ENCODE results near the gene SUPT7L.
"Not testable (repeated sequence)": the region's sequence is repeated elsewhere in the genome, so short reads cannot be mapped to it uniquely, and the experiment has no call there.

Gene SUPT7L

DNA sequence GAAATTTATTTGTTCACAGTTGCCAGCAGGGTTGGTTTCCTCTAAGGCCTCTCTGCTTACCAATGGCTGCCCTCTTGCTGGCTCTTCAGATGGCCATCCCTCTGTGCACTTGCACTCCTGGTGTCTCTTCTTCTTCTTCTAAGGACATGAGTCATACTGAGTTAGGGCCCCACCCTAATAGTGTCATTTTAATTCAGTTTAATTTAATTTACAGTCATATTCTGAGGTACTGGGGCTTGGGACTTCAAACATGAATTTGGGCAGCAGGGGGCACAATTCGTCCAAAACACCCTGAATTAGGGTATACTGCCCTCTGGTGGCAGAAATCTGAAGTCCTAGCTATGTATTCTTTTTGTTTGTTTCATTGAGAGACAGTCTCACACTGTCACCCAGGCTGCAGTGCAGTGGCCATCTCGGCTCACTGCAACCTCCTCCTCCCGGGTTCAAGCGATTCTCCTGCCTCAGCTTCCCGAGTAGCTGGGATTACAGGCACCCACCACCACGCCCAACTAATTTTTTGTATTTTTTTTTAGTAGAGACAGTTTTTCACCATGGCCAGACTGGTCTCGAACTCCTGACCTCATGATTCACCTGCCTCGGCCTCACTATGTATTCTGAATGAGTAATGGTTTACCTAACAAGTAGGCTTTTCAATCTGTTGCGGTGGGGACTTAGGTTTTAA lies 20.1 kb upstream of the SUPT7L start:
- peak; percentile 67 for DNase-seq

DNA sequence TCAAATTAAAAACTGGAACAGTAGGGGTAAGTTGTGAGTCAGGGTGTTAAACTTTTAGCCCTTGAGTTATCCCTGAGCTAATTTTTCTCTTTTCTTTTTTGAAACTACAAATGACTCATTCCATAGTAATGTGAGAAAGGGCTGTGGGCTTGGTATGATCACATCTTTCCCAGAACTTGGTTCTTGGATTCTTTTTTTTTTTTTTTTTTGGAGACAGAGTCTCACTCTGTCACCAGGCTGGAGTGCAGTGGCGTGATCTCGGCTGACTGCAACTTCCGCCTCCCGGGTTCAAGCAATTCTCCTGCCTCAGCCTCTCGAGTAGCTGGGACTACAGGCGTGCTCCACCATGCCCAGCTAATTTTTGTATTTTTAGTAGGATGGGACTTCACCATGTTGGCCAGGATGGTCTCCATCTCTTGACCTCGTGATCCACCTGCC lies 18.9 kb upstream of the SUPT7L start:
- DNase-seq = not testable (repeated sequence)

DNA sequence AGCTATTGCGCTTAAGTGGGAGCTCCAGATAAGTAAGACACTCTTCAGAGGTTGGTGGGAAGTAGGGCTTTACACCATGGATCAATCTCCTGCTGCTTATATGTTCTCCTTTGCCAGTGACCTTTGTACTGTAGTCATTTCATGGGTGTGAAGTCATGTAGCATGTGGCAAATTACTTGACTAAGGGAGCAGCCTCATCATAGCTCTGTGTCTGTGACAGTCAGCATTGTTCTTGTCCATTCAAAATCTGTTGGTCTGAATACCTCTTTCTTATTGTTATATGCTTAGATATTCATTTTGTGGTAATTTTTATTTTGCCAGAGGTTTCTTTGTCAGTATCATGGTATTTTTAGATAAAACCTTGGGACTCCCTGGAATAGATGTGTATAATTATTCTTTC lies 18.4 kb upstream of the SUPT7L start:
- no peak for DNase-seq

DNA sequence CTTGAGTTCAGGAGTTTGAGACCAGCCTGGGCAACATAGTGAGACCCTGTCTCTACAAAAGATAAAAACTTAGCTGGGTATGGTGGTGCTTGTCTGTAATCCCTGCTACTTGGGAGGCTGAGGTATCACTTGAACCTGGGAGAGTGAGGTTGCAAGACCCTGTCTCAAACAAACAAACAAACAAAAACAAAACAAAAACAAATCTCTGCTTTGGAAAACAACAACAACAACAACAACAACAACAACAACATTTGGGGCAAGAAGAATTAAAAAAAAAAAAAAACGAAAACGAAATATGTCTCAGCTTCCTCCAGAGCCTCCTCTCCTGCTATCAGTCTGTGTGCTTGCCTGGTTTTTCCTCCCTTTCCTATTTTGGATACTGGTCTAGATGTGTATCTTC lies 17.2 kb upstream of the SUPT7L start:
- DNase-seq = no peak

DNA sequence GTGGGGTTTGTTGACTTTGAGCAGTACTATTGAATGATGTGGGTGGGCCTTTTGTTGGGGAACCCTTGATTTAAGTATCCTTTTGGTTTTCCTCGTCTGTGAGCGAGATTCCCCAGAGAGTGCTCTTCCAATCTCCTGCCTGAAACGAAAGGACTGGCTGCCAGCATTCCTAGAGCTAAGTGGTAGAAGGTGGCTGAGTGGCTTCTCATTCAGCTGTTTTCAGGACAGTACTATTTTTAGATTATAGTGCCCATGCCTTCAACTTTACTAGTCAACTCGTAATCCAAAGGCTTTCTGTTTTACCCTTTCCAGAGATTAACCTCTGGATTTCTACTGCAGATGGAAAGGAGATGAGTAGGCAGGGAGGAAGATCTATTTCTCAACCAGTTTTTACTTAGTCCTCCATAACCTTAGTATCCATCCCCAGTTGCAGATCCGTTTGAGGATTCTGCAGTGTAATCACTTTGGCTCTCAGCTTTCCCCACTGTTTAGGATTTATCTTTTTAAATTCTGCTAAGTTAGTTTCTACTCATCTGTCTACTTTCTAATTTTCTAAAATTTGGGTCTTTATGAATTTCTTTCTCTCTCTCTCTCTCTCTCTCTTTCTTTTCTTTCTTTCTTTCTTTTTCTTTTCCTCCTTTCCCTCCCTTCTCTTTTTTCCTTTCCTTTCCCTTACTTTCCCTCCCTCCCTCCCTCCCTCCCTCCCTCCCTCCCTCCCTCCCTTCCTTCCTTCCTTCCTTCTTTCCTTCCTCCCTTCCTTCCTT lies 9.5 kb upstream of the SUPT7L start:
- no peak for DNase-seq

DNA sequence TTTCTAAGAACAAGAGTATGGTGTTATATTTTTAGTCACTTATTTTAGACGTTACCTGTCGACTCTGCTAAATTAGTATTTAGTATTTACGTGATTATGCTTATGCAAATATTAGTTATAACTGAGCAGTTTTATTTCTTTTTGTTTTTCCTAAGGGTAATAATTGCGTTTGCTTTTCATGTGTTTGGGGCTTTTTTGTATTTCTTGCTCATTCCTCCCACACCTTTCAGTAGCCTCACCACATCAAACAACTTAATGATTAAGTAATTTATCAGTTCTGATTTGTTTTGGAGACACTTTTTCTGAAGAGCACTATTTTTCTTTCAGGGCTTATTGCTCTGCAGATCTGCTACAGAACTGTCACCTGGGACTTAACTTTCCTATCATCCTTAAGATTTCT lies 7.8 kb upstream of the SUPT7L start:
- DNase-seq = no peak

DNA sequence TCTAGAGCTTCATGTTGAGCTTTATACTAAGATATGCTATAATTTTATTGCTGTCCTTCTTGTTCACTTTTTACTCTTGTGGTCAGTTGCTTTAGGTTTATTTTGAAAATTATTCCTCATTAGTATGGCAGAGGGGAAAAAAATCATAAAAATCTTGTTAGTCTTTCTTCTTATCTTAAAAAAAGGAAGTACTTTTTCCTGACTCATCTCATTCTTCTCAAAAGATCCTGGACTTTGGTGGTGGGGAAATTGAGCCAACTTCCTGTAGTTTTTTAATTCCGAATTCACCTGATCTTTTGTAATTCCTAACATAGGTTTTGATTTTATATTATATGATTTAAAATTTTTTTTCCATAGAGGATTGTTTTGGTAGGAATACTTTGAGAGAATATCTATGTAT lies 4.0 kb upstream of the SUPT7L start:
- no peak for DNase-seq

DNA sequence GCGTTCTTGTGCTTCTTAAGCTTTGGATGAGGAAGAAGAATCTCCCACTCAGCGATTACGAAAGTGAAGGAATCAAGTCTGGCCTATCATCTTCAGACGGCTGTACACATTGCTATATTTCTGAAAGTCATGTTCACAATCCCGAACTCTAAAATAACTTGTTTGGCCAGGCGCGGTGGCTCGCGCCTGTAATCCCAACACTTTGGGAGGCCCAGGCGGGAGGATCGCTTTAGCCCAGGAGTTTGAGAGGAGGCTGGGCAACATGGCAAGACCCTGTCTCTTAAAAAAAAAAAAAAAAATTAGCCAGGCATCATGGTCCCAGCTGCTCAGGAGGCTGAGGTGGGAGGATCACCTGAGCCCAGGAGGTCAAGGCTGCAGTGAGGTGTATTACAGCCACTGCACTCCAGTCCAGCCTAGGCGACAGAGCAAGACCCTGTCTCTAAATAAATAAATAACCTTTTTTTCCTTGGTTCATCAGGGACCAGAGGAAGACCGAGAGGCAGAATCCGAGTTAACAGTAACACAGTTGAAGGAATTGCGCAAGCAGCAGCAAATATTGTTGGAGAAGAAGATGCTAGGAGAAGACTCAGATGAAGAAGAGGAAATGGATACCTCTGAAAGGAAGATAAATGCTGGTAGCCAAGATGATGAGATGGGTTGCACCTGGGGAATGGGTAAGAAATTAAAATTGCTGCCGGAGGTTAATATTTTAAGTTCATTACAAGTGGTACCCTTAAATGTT lies 1.4 kb upstream of the SUPT7L start:
- no peak for DNase-seq

DNA sequence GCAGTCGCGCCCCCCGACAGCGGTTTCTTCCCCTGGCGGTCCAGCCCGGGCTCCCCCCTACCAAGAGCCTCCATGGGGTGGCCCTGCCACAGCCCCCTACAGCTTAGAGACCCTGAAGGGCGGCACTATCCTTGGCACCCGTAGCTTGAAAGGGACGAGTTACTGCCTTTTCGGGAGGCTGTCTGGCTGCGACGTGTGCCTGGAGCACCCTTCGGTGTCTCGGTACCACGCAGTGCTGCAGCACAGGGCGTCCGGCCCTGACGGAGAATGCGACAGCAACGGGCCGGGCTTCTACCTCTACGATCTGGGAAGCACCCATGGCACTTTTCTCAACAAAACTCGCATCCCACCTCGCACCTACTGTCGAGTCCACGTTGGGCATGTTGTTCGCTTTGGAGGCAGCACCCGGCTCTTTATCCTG lies 750 bp upstream of the SUPT7L start:
- DNase-seq = no peak

DNA sequence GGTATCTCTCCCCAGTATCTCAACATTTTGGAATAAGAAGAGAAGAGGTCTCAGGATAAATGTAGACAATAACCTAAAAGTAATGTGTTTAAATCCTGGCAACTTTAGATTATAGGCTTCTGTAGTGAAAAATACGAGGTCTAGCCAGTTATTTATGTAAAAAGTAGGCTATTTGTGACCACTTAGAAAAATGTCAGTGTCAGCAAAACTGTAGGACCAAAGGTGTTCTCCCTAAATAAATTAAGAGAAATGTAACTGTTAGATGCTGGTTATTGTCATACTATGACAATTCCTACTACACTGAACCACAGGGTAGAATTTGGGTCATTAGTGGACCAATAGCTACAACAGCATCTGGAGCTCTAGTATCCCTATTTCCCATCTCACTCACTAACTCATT lies 2.0 kb downstream of the SUPT7L start:
- DNase-seq = no peak

DNA sequence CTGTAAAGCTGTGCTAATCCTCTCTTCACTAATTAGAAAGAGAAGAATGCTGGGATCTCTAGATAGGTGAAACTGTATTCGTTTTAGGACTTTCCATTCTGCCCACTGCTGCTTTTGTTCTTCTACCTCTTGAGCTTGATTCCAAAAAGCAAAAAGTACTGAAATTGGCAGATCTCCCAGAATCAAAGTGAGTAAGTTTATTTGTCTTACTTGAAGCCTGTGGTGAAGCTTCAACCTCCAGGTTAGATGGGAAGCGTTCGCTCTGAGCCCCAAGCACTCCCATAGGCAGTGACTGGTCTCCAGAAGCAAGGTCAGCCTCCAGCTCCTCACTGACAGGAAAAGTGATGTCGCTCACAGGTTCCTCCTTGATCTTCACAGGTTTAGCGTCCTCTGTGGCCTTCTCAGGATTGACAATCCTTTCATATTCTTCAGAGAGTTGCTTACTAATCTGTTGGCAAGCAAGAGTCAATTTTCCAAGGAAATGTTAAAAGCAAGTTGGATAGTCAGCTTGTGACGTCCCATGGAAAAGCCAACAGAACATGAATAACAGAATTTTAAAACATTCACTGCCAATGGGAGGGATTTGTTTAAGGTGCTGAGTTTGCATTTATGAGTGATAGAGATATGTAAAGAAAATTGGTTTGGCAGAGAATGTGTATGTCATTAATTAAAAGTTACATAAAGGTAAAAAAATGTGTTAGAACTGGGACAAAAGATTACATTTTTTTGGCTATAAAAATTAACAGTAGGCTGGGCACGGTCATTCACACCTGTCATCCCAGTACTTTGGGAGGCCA lies 8.1 kb downstream of the SUPT7L start:
- DNase-seq = no peak

DNA sequence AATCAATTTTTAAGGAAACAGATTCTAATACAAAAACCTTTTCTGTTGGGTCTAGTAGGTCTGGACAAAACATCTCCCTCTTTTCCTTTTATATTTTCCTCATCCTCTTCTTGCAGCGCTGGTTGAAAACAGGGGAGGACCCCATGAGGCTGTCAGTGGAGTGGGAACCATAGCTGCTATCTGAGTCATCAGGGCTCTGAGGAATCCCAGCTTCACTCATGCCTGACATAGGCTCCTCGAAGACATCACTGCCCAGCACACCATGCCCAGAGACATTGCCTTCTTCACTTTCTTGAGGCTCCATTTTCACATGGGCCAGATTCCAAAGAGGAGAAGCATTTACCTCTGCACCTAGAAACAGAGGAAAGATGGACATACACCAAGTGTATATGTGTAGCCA lies 10.0 kb downstream of the SUPT7L start:
- DNase-seq = no peak

DNA sequence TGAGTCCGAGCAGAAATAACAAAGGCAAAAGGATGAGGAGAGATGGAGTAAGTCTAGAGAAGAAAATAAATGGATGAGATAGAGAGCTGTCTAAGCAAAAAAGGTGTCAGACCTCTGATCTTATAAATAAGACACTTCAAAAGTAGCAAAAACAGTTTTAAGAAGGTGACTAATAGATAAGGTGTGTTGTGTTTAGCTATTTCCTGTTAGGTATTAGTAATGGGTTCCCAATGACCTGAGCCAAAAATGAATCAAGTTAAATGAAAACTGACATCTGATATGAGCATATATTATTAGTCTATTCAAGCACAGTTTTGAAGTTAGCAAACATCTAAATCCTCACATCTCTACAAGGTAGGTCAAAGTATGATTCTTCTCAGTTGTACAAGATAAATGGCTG lies 10.6 kb downstream of the SUPT7L start:
- no peak for DNase-seq

DNA sequence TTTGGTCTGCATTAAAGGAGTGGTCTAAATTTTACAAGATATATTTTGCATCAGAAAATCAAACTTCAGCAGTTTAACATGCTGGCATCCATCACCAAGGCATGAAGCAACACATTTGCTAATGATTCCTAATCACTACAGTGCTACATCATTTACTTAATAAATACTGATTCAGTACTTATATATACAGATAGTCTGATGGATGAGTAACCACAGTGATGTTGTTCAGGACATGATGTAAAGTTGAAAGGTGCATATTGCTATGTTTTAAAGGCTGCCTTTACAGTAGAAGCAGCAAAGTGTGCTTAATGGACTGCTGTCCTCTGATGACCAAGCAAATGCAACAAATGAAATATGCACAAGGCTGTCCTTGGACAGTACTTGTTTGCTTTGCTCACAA lies 11.1 kb downstream of the SUPT7L start:
- no peak for DNase-seq

DNA sequence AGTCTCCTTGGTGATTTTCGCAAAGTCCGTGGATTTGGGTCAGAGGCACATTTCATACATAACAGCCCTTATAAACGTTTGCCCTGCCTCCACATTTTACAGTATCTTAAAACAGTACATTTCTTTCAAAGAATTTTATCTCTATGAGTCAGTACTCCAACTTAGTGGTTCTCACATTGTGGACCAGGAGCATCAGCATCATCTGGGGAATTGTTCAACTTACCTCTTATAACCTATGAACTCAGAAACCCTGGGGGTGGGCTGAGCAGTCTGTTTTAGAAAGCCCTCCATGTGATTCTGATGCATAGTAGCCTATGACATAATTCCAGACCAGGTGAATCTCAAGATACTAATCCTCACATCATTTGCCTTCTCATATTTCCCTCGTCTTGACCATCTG lies 12.4 kb downstream of the SUPT7L start:
- DNase-seq = no peak

DNA sequence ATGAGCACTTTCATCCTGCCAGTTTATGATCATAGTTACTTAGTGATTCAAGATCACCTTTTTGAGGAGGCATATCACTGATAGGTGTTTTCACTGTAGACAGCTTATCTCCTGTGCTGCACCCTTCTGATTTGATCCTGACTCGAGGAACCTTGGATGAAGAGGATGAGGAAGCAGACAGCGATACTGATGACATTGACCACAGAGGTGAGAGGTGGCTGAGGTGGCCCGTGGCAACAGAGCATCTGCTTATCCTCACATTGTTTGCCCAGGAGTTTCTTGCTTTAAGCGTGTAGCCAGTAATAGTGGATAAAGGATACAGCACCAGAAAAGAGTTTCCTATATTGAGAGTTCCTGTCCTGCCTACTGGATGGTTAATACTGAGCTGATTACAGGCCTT lies 15.7 kb downstream of the SUPT7L start:
- no peak for DNase-seq

DNA sequence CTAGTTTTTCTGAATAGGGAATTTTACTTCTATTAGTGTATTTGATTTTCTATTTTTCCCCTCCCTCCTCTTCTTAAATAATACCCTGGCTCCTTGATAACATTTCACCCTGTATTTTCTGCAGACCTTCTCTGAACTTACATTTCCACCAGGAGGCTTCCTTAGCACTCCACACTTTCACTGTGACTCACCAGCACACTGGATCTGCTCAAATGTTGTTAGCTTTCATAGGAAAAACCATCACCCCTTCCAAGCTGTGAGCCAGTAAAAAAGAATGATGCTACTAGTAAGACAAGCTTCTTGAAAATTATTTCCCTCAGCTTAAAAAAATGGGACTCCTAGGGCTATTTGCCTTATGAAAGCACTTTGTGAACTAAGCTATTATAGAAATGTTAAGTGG lies 16.1 kb downstream of the SUPT7L start:
- no peak for DNase-seq

DNA sequence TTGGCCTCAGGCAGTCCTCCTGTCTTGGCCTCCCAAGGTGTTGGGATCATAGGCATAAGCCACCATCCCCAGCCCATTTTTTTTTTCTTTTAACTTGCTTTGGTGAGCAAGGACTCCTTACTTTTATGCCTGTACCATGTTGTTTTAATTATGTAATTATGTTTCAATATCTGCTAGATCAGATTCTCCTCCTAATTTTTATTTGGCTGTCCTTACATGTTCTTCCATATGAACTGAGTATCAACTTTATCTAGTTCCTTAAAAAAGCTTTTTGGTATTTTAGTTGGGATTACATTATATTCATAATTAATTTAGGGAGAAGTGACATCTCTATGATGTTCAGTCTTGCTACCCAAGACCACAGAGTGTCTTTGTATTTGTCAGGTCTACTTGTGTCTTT lies 18.2 kb downstream of the SUPT7L start:
- DNase-seq = no peak

DNA sequence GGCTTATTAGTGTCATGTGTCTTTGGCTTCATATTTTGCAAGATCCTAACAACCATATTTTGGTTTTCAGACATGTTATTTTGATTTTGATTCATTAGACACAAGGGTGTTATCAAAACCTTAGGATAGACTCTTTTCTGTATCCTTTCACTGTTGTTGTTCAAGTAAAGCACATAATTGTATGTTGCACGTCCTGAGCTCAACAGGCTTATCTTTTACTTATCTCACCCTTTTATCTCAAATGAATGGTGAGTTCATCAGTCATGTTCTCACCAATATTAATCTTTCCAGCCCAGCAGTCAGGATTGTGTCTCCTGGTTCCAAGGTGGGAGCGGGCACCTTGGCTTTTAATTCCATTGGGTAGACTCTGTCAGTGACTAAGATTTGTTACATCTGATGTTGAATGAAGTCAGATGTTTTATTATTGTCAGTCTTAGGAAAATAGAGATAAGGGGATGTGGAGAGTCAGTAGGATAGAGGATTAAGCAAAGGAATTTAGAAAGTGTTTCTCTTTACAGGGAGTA lies 22.6 kb downstream of the SUPT7L start:
- no peak for DNase-seq

DNA sequence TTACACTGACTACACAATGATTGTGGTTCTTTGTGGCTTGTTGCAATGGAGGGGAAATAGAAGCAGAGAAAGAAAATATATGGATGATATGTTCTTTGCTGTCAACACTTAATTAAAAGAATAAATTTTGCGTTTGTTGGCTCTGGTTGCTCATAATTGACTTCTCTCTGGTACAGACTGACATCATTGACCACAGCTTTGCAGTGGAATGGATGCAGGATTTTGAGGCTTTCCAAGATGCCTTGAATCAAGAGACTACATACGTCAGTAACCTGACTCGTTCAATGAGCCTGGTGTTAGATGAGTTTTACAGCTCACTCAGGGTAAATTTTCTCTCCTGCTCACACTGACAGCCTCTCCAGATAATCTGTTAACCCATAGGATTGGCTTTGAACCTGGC lies 24.7 kb downstream of the SUPT7L start:
- no peak for DNase-seq

DNA sequence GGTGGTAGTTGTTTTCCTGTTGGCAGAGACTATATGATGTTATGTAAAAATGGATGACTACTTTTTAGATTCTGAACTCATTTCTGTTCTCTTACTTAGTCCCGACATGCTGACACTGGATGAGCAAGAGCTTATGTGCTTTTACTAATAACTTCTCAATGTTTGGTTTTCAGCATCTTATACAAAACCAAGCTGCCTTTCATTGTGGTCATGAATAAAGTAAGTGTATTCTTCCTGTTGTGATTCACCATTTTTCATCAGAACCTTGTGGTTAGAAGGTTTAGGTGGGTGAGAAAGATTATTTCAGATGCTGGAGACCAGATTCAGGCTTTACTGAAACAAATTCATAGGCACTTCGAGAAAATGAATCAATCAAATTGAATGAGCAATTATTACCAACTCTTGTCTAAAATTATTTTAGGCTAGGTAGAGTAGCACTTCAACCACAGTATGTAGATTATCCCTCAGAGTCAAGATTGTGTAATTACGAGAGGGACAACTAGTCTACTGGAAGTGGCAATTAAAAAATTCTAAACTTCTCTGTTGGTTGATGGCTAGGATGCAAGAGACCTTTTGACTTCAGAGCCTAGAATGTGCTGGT lies 25.3 kb downstream of the SUPT7L start:
- DNase-seq = no peak

DNA sequence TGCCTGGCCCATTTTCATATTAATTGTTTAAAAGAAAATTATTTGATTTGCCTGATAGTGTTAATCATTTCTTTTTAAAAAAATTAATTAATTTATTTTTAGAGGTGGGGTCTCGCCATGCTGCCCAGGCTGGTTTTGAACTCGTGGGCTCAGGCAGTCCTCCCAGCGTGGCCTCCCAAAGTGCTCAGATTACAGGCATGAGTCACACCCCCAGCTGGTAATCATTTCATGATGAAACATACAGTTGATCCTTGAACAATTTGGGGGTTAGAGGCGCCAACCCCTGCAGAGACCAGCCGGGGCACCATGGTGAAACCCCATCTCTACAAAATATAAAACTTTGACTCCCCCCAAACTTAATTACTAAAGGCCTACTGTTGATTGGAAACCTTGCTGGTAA lies 26.6 kb downstream of the SUPT7L start:
- DNase-seq = no peak

DNA sequence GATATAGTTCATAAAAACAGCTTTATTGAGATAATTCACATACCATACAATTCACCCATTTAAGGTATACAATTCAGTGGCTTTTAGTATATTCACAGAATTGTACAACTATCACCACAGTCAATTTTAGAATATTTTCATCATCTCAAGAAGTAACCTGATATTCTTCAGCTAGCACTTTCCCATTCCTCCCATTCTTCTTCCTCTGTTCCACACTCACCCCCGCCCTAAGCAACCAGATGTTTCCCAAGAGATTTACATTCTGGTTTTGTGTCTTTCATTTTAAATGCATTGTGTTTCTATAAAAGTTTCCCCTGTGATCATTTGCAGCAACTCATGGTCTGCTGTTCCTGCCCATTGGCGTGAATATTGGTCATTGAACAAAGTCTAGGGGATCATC lies 29.1 kb downstream of the SUPT7L start:
- no peak for DNase-seq

All from NCI-H1092 treated with DMSO at 0.1 percent for 48 hours (cell line).